IPS-20b (cell line): ENCODE measurements around the gene SSC5D.

Experiments used
- H3K27ac ChIP-seq: one replicate; pipeline ENCODE4 v1.5.1; 2013; ENCODE audit warnings: low read length
- H3K27me3 ChIP-seq: 2 replicates; pipeline ENCODE4 v1.6.1; 2013; ENCODE audit warnings: mild to moderate bottlenecking, low read length, inconsistent platforms; ENCODE audit not compliant: insufficient read depth
- H3K36me3 ChIP-seq: 2 replicates; pipeline ENCODE4 v1.6.1; 2013; ENCODE audit warnings: low read depth, mild to moderate bottlenecking, inconsistent platforms, low read length, moderate library complexity; ENCODE audit not compliant: insufficient read depth
- H3K4me1 ChIP-seq: 2 replicates; pipeline ENCODE4 v1.6.1; 2013; ENCODE audit warnings: mild to moderate bottlenecking, control low read depth, inconsistent platforms, low read length, moderate library complexity; ENCODE audit not compliant: insufficient read depth
- H3K4me3 ChIP-seq: 2 replicates; pipeline ENCODE4 v1.5.1; 2013; ENCODE audit warnings: mild to moderate bottlenecking, low read length, inconsistent platforms
- H3K9ac ChIP-seq: 2 replicates; pipeline ENCODE4 v1.6.1; 2013; ENCODE audit warnings: low read depth, mild to moderate bottlenecking, inconsistent platforms, low read length, moderate library complexity
- H3K9me3 ChIP-seq: 2 replicates; pipeline ENCODE4 v1.6.1; 2013; ENCODE audit warnings: mild to moderate bottlenecking, low read depth, low read length, inconsistent platforms; ENCODE audit not compliant: insufficient read depth

SSC5D gene

DNA sequence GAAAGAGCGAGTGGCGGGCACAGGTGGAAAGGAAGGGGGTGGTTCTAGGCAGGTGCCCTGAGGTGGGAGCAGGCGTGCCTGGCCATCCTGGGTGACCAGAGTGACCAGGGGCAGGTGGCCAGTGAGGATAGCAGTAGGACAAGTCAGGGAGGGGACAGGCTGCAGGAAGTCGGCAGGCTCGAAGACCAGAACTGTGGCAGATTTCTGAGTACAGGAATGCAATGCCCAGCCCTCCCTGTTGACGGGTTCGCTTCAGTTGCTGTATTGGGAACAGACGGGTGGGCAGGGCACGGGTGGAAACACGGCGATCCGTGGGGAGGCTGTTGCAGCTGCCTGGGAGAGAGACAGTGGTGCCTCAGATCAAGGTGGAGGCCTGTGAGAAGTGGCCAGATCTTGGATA, 9.9 kb upstream of the SSC5D start:
- H3K9ac ChIP-seq: no peak overlapping the region
- H3K9me3 ChIP-seq: no peaks in the 10 kb centered on the region
- H3K27me3 ChIP-seq: no peaks in the 10 kb centered on the region
- H3K27ac ChIP-seq: no peak overlapping the region
- no peak overlapping the region for H3K4me3 ChIP-seq
- no peaks in the 10 kb centered on the region; the same call in 1 of the 2 replicates for H3K4me1 ChIP-seq
- H3K36me3 ChIP-seq: no peaks in the 10 kb centered on the region

- Histone ChIP-seq H3K9me3 (no peaks in the 10 kb centered on the region), H3K36me3 (no peaks in the 10 kb centered on the region), H3K27me3 (no peaks in the 10 kb centered on the region), H3K4me3 (no peak overlapping the region), H3K4me1 (no peaks in the 10 kb centered on the region), H3K9ac (no peak overlapping the region), H3K27ac (no peak overlapping the region)
These were observed 9.2 kb upstream of the SSC5D start for GRCh38 chr19:55479045-55479444.

DNA sequence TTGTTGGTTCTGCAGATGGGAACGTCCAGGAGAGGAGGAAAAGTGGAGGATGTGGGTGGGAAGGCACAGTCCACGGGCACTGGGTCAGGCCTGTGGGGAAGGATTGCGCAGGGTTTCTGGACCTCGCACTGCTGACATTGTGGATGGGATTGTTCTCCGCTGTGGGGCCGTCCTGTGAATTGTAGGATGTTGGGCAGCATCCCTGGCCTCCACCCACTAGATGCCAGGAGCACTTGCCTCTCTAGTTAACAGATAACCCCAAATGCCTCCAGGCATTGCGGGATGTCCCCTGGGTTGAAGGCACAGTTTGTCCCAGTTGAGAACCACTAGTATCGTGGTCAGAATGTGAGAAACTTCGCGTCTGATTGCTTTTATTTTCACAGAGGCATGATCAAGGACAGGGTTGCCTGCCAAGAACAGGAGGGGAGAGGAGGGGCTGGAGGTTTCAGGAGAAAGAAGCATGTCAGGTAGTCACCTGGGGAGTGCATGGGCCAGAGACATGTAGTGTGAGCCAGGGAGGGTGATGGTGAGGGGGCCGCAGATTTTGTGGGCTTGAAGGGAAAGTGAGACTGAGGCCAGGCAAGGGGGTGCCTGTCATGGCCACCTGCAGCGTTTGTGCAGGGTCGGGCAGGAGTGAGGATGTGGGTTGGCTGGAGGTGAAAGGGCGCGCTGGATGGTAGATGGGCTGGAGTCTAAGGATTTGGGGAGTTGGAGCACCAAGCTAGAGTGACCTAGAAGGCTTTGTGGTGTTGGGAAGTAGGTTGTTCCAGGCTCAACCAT, 8.6 kb upstream of the SSC5D start:
- H3K36me3 ChIP-seq: no peaks in the 10 kb centered on the region
- no peak overlapping the region for H3K4me3 ChIP-seq
- no peak overlapping the region for H3K27ac ChIP-seq
- H3K9ac ChIP-seq: no peak overlapping the region
- H3K9me3 ChIP-seq: no peaks in the 10 kb centered on the region
- H3K27me3 ChIP-seq: no peaks in the 10 kb centered on the region
- H3K4me1 ChIP-seq: no peaks in the 10 kb centered on the region

DNA sequence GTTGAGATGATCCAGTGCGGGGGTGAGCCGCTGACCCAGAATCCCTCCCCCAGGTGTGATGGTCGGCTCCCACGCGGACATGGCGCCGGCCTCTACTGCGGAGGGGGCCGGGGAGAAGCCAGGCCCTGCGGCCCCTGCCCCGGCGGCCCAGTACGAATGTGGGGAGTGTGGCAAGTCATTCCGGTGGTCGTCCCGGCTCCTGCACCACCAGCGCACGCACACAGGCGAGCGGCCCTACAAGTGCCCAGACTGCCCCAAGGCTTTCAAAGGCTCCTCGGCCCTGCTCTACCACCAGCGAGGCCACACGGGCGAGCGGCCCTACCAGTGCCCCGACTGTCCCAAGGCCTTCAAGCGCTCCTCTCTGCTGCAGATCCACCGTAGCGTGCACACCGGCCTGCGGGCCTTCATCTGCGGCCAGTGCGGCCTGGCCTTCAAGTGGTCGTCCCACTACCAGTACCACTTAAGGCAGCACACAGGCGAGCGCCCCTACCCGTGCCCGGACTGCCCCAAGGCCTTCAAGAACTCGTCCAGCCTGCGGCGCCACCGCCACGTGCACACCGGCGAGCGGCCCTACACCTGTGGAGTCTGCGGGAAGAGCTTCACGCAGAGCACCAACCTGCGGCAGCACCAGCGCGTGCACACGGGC, 7.0 kb upstream of the SSC5D start:
- Histone ChIP-seq H3K4me1 (no peaks in the 10 kb centered on the region; the same call in 1 of the 2 replicates), H3K4me3 (no peak overlapping the region), H3K9me3 (no peaks in the 10 kb centered on the region), H3K36me3 (no peaks in the 10 kb centered on the region), H3K27ac (no peak overlapping the region), H3K9ac (no peak overlapping the region), H3K27me3 (no peaks in the 10 kb centered on the region)

DNA sequence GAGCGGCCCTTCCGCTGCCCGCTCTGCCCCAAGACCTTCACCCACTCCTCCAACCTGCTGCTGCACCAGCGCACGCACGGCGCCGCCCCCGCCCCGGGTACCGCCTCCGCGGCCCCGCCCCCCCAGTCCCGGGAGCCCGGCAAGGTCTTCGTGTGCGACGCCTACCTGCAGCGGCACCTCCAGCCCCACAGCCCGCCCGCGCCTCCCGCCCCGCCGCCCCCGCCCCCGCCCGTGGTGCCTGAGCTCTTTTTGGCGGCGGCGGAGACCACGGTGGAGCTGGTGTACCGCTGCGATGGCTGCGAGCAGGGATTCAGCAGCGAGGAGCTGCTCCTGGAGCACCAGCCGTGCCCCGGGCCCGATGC, 6.5 kb upstream of the SSC5D start:
- Histone ChIP-seq H3K36me3 (no peaks in the 10 kb centered on the region), H3K4me3 (no peak overlapping the region), H3K9ac (no peak overlapping the region), H3K9me3 (no peaks in the 10 kb centered on the region), H3K27ac (no peak overlapping the region), H3K27me3 (no peaks in the 10 kb centered on the region), H3K4me1 (no peaks in the 10 kb centered on the region; the same call in 1 of the 2 replicates)

- Histone ChIP-seq H3K4me3 (no peak overlapping the region), H3K27me3 (no peaks in the 10 kb centered on the region), H3K27ac (no peak overlapping the region), H3K9me3 (no peaks in the 10 kb centered on the region), H3K4me1 (peaks cover 6% of the 10 kb centered on the region), H3K9ac (no peak overlapping the region), H3K36me3 (no peaks in the 10 kb centered on the region)
These were observed 5.9 kb upstream of the SSC5D start for GRCh38 chr19:55482156-55482961.

DNA sequence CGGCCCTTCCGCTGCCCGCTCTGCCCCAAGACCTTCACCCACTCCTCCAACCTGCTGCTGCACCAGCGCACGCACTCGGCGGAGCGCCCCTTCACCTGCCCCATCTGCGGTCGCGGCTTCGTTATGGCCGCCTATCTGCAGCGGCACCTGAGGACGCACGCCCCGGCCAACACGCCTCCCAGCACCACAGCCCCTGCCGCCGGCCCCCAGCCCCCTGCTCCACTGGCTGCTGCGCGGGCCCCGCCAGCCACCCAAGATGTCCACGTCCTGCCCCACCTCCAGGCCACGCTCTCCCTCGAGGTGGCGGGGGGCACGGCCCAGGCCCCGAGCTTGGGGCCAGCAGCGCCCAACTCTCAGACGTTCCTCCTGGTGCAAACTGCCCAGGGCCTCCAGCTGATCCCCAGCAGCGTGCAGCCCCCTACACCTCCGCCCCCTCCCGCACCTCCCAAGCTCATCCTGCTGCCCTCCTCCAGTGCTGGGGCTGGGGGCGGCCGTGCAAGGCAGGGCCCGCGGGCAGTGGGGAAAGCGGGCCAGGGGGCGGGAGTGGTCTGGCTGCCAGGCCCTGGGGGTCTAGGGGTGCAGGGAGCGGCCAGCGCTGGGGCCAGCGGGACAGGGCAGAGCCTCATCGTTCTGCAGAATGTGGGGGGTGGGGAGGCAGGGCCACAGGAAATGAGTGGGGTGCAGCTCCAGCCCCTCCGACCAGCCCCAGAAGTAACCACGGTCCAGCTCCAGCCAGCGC, 5.1 kb upstream of the SSC5D start:
- Histone ChIP-seq H3K4me1 (peaks cover 11% of the 10 kb centered on the region), H3K9me3 (no peaks in the 10 kb centered on the region), H3K9ac (no peak overlapping the region), H3K27me3 (no peaks in the 10 kb centered on the region), H3K27ac (no peak overlapping the region), H3K36me3 (no peaks in the 10 kb centered on the region), H3K4me3 (no peak overlapping the region)

DNA sequence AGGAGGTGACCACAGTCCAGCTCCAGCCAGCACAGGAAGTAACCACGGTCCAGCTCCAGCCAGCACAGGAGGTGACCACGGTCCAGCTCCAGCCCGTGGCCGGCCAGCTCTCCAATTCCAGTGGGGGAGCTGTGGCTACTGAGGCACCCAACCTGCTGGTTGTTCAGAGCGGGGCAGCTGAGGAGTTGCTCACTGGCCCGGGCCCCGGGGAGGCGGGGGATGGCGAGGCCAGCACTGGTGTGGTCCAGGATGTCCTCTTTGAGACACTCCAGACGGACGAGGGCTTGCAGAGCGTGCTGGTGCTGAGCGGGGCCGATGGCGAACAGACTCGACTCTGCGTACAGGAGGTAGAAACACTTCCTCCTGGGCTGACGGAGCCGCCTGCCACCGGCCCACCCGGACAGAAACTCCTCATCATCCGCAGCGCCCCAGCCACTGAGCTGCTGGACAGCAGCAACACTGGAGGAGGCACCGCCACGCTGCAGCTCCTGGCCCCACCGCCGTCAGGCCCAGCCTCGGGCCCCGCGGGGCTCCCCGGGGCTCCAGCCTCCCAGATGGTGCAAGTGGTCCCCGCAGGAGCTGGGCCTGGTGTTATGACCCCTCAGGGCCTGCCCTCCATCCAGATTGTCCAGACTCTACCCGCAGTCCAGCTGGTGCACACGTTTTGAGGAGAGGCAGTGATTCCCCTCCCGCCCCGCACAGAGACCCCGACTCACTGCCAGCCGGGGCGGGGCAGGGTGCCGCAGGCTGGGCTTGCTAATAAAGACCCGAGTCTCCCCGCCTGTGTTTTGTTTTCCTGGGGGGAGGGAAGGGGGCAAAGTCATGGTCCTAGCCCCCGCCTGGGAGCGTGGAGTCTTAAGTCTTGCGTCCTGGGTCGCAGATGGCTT, 4.3 kb upstream of the SSC5D start:
- Histone ChIP-seq H3K4me1 (peaks cover 14% of the 10 kb centered on the region), H3K9me3 (no peaks in the 10 kb centered on the region), H3K36me3 (no peaks in the 10 kb centered on the region), H3K4me3 (peak overlapping the region; percentile 88), H3K27ac (no peak overlapping the region), H3K27me3 (no peaks in the 10 kb centered on the region), H3K9ac (peak overlapping the region; percentile 87; the same call in 1 of the 2 replicates)

DNA sequence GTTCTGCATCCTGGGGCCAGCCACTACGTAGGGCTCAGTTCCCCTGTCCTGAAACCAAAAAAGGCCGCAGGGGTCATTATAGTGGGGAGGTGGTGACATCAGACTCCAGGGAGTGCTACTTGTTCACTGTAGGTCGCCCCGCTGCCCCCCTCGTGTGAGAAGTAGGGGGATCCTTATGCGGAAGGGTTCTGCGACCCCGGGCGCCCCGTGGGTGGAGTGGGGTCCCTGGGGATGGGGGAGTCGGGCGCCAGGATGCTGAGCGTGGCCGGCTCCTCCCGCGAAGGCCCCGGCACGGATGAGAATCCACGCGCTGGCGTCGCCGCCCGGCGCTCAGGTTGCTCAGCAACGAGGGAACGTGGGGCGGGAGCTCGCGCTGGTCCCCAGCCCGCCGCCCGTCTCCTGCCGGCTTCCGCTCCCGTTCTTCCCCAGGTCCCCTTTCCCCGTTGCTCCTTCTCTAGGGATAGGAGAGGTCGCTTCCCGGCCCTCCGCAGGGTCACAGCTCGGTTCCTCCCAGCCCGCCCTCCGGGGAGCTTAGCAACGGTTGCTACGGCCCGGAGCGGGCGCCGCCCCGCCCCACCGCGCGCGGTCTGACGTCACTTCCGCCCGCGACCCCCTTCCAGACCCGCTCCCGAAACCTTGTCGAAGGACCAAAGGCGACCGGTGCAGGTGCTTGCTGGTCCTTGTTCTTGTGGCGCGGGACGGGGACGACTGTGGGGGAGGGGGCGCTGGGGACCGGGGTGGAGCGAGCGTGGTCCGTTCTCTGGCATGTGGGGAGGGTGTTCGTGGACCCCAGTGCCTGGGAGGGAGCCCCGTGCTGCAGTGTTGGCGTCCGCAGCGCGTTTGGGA, 3.4 kb upstream of the SSC5D start, which contains the start of gene NAT14:
Gene NAT14, plus strand, starts transcription at position 596 of the 846 bp plus-strand sequence. CDS start 521 bp downstream, outside the sequence.
- H3K9ac ChIP-seq: peak within 1 kb of the TSS; percentile 87
- peak within 1 kb of the TSS; percentile 97 for H3K27ac ChIP-seq
- no peaks in the 10 kb centered on the region for H3K27me3 ChIP-seq
- no peaks in the 10 kb centered on the region for H3K36me3 ChIP-seq
- peaks cover 20% of the 10 kb centered on the region for H3K4me1 ChIP-seq
- peak within 1 kb of the TSS; percentile 88 for H3K4me3 ChIP-seq
- H3K9me3 ChIP-seq: no peaks in the 10 kb centered on the region

DNA sequence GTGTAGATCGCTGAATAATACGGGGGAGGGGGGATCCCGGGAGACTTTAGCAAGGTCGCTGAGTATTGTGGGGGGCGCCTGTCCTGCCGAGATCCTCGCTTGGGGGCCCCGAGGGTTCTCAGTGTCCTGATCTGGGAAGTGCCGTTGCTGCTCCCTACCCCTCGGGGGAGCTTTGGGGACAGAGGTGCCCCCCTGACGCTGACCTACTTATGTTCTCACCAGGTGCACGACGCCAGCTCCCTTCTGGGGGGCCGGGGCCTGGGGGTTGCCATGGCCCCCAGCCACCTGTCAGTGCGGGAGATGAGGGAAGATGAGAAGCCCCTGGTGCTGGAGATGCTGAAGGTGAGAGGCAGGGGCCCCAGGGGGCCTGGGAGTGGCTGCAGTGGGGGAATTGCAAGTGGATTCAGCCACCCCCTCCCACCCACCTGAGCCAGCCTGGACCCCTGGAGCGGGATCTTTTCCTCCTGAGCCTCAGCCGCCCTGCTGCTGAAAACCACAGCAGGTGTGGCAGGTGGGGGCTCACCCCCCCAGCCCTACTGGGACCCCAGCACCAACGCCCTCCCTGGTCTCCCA, 2.7 kb upstream of the SSC5D start:
- Histone ChIP-seq H3K27me3 (no peaks in the 10 kb centered on the region), H3K27ac (peak overlapping the region; percentile 97), H3K4me1 (peaks cover 20% of the 10 kb centered on the region)

More for the DNA sequence above, 2.7 kb upstream of the SSC5D start:
- H3K9me3 ChIP-seq: no peaks in the 10 kb centered on the region
- H3K4me3 ChIP-seq: peak overlapping the region; percentile 88
- no peaks in the 10 kb centered on the region for H3K36me3 ChIP-seq
- peak overlapping the region; percentile 87 for H3K9ac ChIP-seq
